K562 (cell line): ENCODE data around the gene PKLR. TPM values are rescaled to one million over a fixed set of nuclear protein-coding genes. Genes with fewer than 3 reads are reported as not detected.

Experiments
- CREB1 ChIP-seq, 2 experiments: sonication (generic) in 1 of 2; formaldehyde crosslinking in 1 of 2; IDR thresholded peaks; 2 replicates each; pipeline versions ENCODE4 v1.6.1 to v1.8.0; 2012 to 2022; ENCODE audit warnings: inconsistent platforms in 1 of 2, mild to moderate bottlenecking in 1 of 2, missing genetic modification reagents in 1 of 2, moderate library complexity in 1 of 2
- EWSR1 ChIP-seq: fragments of 450-650 bp; IDR thresholded peaks from 2 replicates; pipeline ENCODE4 v1.6.1; 2018; ENCODE audit warnings: borderline replicate concordance, mild to moderate bottlenecking, low read depth, moderate library complexity; ENCODE audit not compliant: partially characterized antibody
- HDAC2 ChIP-seq: fragments of 450-650 bp; IDR thresholded peaks from 2 replicates; pipeline ENCODE4 v1.6.1; 2016; ENCODE audit warnings: mild to moderate bottlenecking
- KDM2B ChIP-seq: fragments of 250-450 bp; sonication (Bioruptor Pico); IDR thresholded peaks from 2 replicates; pipeline ENCODE4 v1.8.0; 2021; ENCODE audit warnings: mild to moderate bottlenecking, moderate library complexity
- MED1 ChIP-seq: sonication (generic); formaldehyde crosslinking; IDR thresholded peaks from 2 replicates; pipeline ENCODE4 v1.8.1; 2023; ENCODE audit warnings: missing genetic modification reagents, borderline replicate concordance
- MEF2A ChIP-seq: IDR thresholded peaks from 2 replicates; pipeline ENCODE4 v1.6.1; 2011; ENCODE audit warnings: low read depth, mild to moderate bottlenecking, low read length, moderate library complexity; ENCODE audit not compliant: control insufficient read depth
- MEF2D ChIP-seq: conservative IDR thresholded peaks from 2 replicates; pipeline ENCODE4 v1.6.1; 2016; ENCODE audit warnings: low read depth, missing genetic modification characterization, missing compliant biosample characterization
- NONO ChIP-seq, 2 experiments: fragments of 200-400 bp in 1 of 2; fragments of 450-650 bp in 1 of 2; formaldehyde crosslinking in 1 of 2; IDR thresholded peaks; 2 replicates each; pipeline ENCODE4 v1.6.1; 2017; ENCODE audit warnings: low read depth in 2 of 2, mild to moderate bottlenecking in 2 of 2, moderate library complexity in 2 of 2, low read length in 1 of 2
- PRPF4 ChIP-seq: fragments of 200-400 bp; formaldehyde crosslinking; IDR thresholded peaks from one replicate; pipeline ENCODE4 v1.6.1; 2017; ENCODE audit warnings: low read length, low read depth, mild to moderate bottlenecking; ENCODE audit not compliant: insufficient read depth, poor library complexity, severe bottlenecking
- SIN3B ChIP-seq: fragments of 450-650 bp; IDR thresholded peaks from 2 replicates; pipeline ENCODE4 v1.6.1; 2017; ENCODE audit warnings: low read depth, mild to moderate bottlenecking, moderate library complexity
- SUPT5H ChIP-seq: fragments of 450-650 bp; IDR thresholded peaks from 2 replicates; pipeline ENCODE4 v1.6.1; 2016
- ZNF408 ChIP-seq: fragments of 250-450 bp; sonication (Bioruptor Pico); IDR thresholded peaks from 2 replicates; pipeline ENCODE4 v1.4.0; 2020; ENCODE audit warnings: low read depth, mild to moderate bottlenecking, moderate library complexity
- ZNF778 ChIP-seq: fragments of 450-650 bp; formaldehyde crosslinking; IDR thresholded peaks from 2 replicates; pipeline ENCODE4 v1.4.0; 2020; ENCODE audit warnings: mild to moderate bottlenecking, moderate library complexity
- polyA plus RNA-seq, 8 experiments: library from polyadenylated mRNA; depleted of rRNA in 4 of 8; stranded (reverse) in 5 of 8; unstranded in 3 of 8; fragments of >200 nt; fragmentation: Nextera tagmentation in 2 of 8; fragmentation: Illumina TruSeq in 1 of 8; extraction: Ambion mirVana in 2 of 8; extraction: Trizol in 1 of 8; gene quantifications; 2 replicates each; pipeline versions ENCODE4 v1.2.1 to v1.2.3, GENCODE V29; 2011 to 2014; ENCODE audit warnings: inconsistent platforms in 1 of 8, missing spikeins in 1 of 8
- total RNA-seq, 7 experiments: library from RNA; depleted of rRNA in 6 of 7; stranded (reverse); fragments of >200 nt in 6 of 7; fragmentation: Illumina TruSeq in 2 of 7; extraction: Trizol in 2 of 7; gene quantifications; 2 replicates each; pipeline versions ENCODE4 v1.2.1 to v1.2.3, GENCODE V29; 2011 to 2021; ENCODE audit warnings: low replicate concordance in 1 of 7
- TF ChIP-seq, protein P1 (sequence below), 2 experiments: fragments of 450-650 bp in 1 of 2; sonication (generic) in 1 of 2; formaldehyde crosslinking; conservative IDR thresholded peaks; 2 replicates each; pipeline versions ENCODE4 v1.4.0 to v1.8.1; 2020 to 2022; ENCODE audit warnings: mild to moderate bottlenecking in 1 of 2, missing genetic modification reagents in 1 of 2
- TF ChIP-seq, protein P2 (sequence below): fragments of 450-650 bp; IDR thresholded peaks from 2 replicates; pipeline ENCODE4 v1.6.1; 2018; ENCODE audit warnings: mild to moderate bottlenecking, low read depth; ENCODE audit not compliant: partially characterized antibody
- TF ChIP-seq, protein P3 (sequence below), 2 experiments: fragments of 200-800 bp in 1 of 2; sonication (Bioruptor generic) in 1 of 2; sonication (generic) in 1 of 2; formaldehyde crosslinking in 1 of 2; IDR thresholded peaks in 1 of 2; conservative IDR thresholded peaks in 1 of 2; 2 replicates each; pipeline versions ENCODE4 v1.5.0 to v1.6.1; 2016 to 2020; ENCODE audit warnings: missing compliant biosample characterization in 1 of 2, missing genetic modification characterization in 1 of 2, missing genetic modification reagents in 1 of 2
- TF ChIP-seq, protein P4 (sequence below), 2 experiments: IDR thresholded peaks in 1 of 2; conservative IDR thresholded peaks in 1 of 2; 2 replicates each; pipeline ENCODE4 v1.6.1; 2016; ENCODE audit warnings: low read depth in 2 of 2, mild to moderate bottlenecking in 1 of 2, missing compliant biosample characterization in 1 of 2, missing genetic modification characterization in 1 of 2, moderate library complexity in 1 of 2

The PKLR gene
- total and polyA plus RNA-seq, 9 of the 15 experiments (the other 6 are each of a cell fraction or from before 2014, with no cell fraction given): 10.7 to 78.4 (median 38.2) TPM

DNA sequence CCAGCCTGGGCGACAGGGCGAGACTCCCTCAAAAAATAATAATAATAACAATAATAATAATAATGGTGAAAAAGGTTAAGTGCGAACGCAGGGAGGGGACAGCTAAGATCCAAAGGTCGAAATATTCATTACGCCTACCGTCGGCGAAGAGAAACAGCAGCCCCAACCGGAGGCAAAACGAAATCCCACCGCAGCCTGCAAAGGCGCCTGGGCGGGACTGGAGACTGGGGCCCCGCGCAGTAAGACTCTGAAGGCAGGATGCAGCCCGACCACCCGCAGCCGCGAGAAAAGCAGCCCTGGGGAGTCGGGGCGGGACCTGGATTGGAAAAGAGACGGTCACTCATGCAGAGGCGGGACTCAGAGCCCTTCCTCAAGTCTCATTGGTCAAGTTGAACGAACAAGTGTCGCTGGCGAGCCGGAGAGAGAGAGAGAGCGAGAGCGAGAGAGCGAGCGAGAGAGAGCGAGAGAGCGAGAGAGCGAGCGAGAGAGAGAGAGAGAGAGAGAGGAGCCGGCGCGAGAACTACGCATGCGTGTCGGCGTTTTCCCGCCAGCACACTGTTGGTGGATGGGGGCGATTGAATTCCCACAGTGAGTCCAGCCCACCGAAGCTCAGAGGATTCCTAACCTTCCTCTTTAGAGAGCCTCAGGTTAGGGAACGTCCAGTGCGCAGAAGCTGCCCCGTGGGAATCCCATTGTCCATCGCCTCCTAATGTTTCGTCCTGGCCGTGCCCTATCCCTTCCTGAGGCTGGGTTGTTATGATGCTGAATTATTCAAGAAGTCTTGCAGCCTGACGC lies 56.7 kb downstream of the PKLR start (continued):
- TF ChIP-seq MEF2A (peak; percentile 50; the same call in 1 of the 2 replicates), HDAC2 (peak; percentile 100), CREB1 (IDR thresholded peaks at IDR 0.05) (peak; percentile 79), CREB1 (CRISPR knock-in tag; IDR thresholded peaks at IDR 0.05) (peak; percentile 90), NONO (IDR thresholded peaks at IDR 0.05; ENCODE audit: low read depth in 2 of 2, low read length in 1 of 2) (peak in 1 of 2 experiments; percentile 95; a peak in 1 of 4 replicates), ZNF408 (CRISPR knock-in tag) (no peak), EWSR1 (no peak), KDM2B (CRISPR knock-in tag) (peak; percentile 96), MED1 (CRISPR knock-in tag) (no peak), PRPF4 (no peak), ZNF778 (CRISPR knock-in tag) (no peak), SUPT5H (peak; percentile 87), MEF2D (peak; percentile 93), SIN3B (no peak)
- TF ChIP-seq, protein P1, sequence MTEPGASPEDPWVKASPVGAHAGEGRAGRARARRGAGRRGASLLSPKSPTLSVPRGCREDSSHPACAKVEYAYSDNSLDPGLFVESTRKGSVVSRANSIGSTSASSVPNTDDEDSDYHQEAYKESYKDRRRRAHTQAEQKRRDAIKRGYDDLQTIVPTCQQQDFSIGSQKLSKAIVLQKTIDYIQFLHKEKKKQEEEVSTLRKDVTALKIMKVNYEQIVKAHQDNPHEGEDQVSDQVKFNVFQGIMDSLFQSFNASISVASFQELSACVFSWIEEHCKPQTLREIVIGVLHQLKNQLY (CRISPR knock-in tag; conservative IDR thresholded peaks at IDR 0.05): peak; percentile 8 to 90; a peak in 1 of 4 replicates
- TF ChIP-seq, protein P2, sequence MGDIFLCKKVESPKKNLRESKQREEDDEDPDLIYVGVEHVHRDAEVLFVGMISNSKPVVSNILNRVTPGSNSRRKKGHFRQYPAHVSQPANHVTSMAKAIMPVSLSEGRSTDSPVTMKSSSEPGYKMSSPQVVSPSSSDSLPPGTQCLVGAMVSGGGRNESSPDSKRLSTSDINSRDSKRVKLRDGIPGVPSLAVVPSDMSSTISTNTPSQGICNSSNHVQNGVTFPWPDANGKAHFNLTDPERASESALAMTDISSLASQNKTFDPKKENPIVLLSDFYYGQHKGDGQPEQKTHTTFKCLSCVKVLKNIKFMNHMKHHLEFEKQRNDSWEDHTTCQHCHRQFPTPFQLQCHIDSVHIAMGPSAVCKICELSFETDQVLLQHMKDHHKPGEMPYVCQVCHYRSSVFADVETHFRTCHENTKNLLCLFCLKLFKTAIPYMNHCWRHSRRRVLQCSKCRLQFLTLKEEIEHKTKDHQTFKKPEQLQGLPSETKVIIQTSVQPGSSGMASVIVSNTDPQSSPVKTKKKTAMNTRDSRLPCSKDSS: no peak
- TF ChIP-seq, protein P3, sequence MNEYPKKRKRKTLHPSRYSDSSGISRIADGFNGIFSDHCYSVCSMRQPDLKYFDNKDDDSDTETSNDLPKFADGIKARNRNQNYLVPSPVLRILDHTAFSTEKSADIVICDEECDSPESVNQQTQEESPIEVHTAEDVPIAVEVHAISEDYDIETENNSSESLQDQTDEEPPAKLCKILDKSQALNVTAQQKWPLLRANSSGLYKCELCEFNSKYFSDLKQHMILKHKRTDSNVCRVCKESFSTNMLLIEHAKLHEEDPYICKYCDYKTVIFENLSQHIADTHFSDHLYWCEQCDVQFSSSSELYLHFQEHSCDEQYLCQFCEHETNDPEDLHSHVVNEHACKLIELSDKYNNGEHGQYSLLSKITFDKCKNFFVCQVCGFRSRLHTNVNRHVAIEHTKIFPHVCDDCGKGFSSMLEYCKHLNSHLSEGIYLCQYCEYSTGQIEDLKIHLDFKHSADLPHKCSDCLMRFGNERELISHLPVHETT (CRISPR knock-in tag; conservative IDR thresholded peaks at IDR 0.05 in 1 of 2, IDR thresholded peaks at IDR 0.05 in 1 of 2): peak in 1 of 2 experiments; percentile 91; a peak in 2 of 4 replicates
- TF ChIP-seq, protein P4, sequence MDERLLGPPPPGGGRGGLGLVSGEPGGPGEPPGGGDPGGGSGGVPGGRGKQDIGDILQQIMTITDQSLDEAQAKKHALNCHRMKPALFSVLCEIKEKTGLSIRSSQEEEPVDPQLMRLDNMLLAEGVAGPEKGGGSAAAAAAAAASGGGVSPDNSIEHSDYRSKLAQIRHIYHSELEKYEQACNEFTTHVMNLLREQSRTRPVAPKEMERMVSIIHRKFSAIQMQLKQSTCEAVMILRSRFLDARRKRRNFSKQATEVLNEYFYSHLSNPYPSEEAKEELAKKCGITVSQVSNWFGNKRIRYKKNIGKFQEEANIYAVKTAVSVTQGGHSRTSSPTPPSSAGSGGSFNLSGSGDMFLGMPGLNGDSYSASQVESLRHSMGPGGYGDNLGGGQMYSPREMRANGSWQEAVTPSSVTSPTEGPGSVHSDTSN (CRISPR knock-in tag; IDR thresholded peaks at IDR 0.05; ENCODE audit: low read depth): 0 out of 2 replicates have a peak, but pooled peaks have one; percentile 5
- TF ChIP-seq, protein P4 (tag; conservative IDR thresholded peaks at IDR 0.05; ENCODE audit: low read depth): peak; percentile 98
